ENCODE data around the gene NRN1L.

The NRN1L gene

GRCh38 chr16:67902831-67903230 is 18.1 kb downstream of the NRN1L start:
- no peak for DNase-seq (ENCODE audit: low spot score)
- TF ChIP-seq, protein P1, sequence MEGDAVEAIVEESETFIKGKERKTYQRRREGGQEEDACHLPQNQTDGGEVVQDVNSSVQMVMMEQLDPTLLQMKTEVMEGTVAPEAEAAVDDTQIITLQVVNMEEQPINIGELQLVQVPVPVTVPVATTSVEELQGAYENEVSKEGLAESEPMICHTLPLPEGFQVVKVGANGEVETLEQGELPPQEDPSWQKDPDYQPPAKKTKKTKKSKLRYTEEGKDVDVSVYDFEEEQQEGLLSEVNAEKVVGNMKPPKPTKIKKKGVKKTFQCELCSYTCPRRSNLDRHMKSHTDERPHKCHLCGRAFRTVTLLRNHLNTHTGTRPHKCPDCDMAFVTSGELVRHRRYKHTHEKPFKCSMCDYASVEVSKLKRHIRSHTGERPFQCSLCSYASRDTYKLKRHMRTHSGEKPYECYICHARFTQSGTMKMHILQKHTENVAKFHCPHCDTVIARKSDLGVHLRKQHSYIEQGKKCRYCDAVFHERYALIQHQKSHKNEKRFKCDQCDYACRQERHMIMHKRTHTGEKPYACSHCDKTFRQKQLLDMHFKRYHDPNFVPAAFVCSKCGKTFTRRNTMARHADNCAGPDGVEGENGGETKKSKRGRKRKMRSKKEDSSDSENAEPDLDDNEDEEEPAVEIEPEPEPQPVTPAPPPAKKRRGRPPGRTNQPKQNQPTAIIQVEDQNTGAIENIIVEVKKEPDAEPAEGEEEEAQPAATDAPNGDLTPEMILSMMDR (IDR thresholded peaks at IDR 0.05; ENCODE audit: poor library complexity, severe bottlenecking) = no peak

GRCh38 chr16:67907397-67908180 is 22.9 kb downstream of the NRN1L start:
- TF ChIP-seq, protein P1 (IDR thresholded peaks at IDR 0.05; ENCODE audit: poor library complexity, severe bottlenecking) = no peak
- Histone ChIP-seq H3K9me3 (ENCODE audit: severe bottlenecking) (no peaks in the 10 kb centered on the region), H3K27me3 (ENCODE audit: insufficient read depth, poor library complexity, severe bottlenecking) (no peaks in the 10 kb centered on the region), H3K4me1 (ENCODE audit: insufficient read depth, poor library complexity, severe bottlenecking) (no peaks in the 10 kb centered on the region), H3K36me3 (ENCODE audit: low read depth) (peaks cover 23% of the 10 kb centered on the region; the same call in 1 of the 2 replicates), H3K27ac (ENCODE audit: poor library complexity, severe bottlenecking) (no peak overlapping the region), H3K4me3 (ENCODE audit: severe bottlenecking) (no peak overlapping the region)
- no peak for ATAC-seq (ENCODE audit: low read depth)
- DNase-seq (ENCODE audit: low spot score) = no peak

More at GRCh38 chr16:67902831-67903230, 18.1 kb downstream of the NRN1L start:
- peaks cover 4% of the 10 kb centered on the region; the same call in 1 of the 2 replicates for H3K36me3 ChIP-seq (ENCODE audit: low read depth)
- peaks cover 4% of the 10 kb centered on the region for H3K9me3 ChIP-seq (ENCODE audit: severe bottlenecking)
- H3K4me1 ChIP-seq (ENCODE audit: insufficient read depth, poor library complexity, severe bottlenecking) = no peaks in the 10 kb centered on the region
- no peaks in the 10 kb centered on the region for H3K27me3 ChIP-seq (ENCODE audit: insufficient read depth, poor library complexity, severe bottlenecking)
- no peak for ATAC-seq (ENCODE audit: low read depth)
- H3K27ac ChIP-seq (ENCODE audit: poor library complexity, severe bottlenecking) = no peak overlapping the region
- no peak overlapping the region for H3K4me3 ChIP-seq (ENCODE audit: severe bottlenecking)

- TF ChIP-seq, protein P1 (IDR thresholded peaks at IDR 0.05; ENCODE audit: poor library complexity, severe bottlenecking) = no peak
- ATAC-seq (ENCODE audit: low read depth) (no peak), DNase-seq (ENCODE audit: low spot score) (no peak)
- no peaks in the 10 kb centered on the region for H3K4me1 ChIP-seq (ENCODE audit: insufficient read depth, poor library complexity, severe bottlenecking)
- H3K27me3 ChIP-seq (ENCODE audit: insufficient read depth, poor library complexity, severe bottlenecking) = no peaks in the 10 kb centered on the region
- no peaks in the 10 kb centered on the region for H3K9me3 ChIP-seq (ENCODE audit: severe bottlenecking)
- H3K36me3 ChIP-seq (ENCODE audit: low read depth) = peaks cover 19% of the 10 kb centered on the region; the same call in 1 of the 2 replicates
- no peak overlapping the region for H3K27ac ChIP-seq (ENCODE audit: poor library complexity, severe bottlenecking)
- H3K4me3 ChIP-seq (ENCODE audit: severe bottlenecking) = no peak overlapping the region
These were observed 24.5 kb downstream of the NRN1L start for GRCh38 chr16:67909056-67909742.

GRCh38 chr16:67910158-67910557 is 25.5 kb downstream of the NRN1L start:
- no peak overlapping the region for H3K27ac ChIP-seq (ENCODE audit: poor library complexity, severe bottlenecking)
- peak; percentile 93 for ATAC-seq (ENCODE audit: low read depth)
- DNase-seq (ENCODE audit: low spot score) = no peak

More at GRCh38 chr16:67910158-67910557, 25.5 kb downstream of the NRN1L start:
- Histone ChIP-seq H3K4me1 (ENCODE audit: insufficient read depth, poor library complexity, severe bottlenecking) (no peaks in the 10 kb centered on the region), H3K4me3 (ENCODE audit: severe bottlenecking) (no peak overlapping the region), H3K9me3 (ENCODE audit: severe bottlenecking) (no peaks in the 10 kb centered on the region), H3K36me3 (ENCODE audit: low read depth) (peaks cover 19% of the 10 kb centered on the region; the same call in 1 of the 2 replicates), H3K27me3 (ENCODE audit: insufficient read depth, poor library complexity, severe bottlenecking) (no peaks in the 10 kb centered on the region)
- TF ChIP-seq, protein P1 (IDR thresholded peaks at IDR 0.05; ENCODE audit: poor library complexity, severe bottlenecking) = peak; percentile 14
